SK-N-SH treated with all-trans-retinoic acid at 6 μM for 48 hours (cell line): Measurements from ENCODE around the gene ELF3.

Source experiments
- ATAC-seq: fragments of 200-7000 bp; cut with Tn5 transposase; 3 replicates; pipeline ENCODE4 v1.9.1; 2020; ENCODE audit warnings: mild to moderate bottlenecking, moderate library complexity
- BACH2 ChIP-seq: fragments of 250-450 bp; sonication (Bioruptor Pico); IDR thresholded peaks from 2 replicates; pipeline ENCODE4 v1.9.0; 2021; ENCODE audit warnings: mild to moderate bottlenecking, borderline replicate concordance
- ESRRG ChIP-seq: fragments of 250-450 bp; sonication (Bioruptor Pico); IDR thresholded peaks from 2 replicates; pipeline ENCODE4 v1.6.1; 2021; ENCODE audit warnings: mild to moderate bottlenecking
- GLIS3 ChIP-seq: fragments of 250-450 bp; sonication (Bioruptor Pico); IDR thresholded peaks from 2 replicates; pipeline ENCODE4 v1.5.0; 2020; ENCODE audit warnings: mild to moderate bottlenecking, moderate library complexity
- ISL1 ChIP-seq: fragments of 250-450 bp; sonication (Bioruptor Pico); IDR thresholded peaks from 2 replicates; pipeline ENCODE4 v2.1.2; 2022; ENCODE audit warnings: mild to moderate bottlenecking, moderate library complexity
- PATZ1 ChIP-seq: fragments of 250-450 bp; sonication (Bioruptor Pico); IDR thresholded peaks from 2 replicates; pipeline ENCODE4 v1.8.0; 2020; ENCODE audit warnings: mild to moderate bottlenecking, moderate library complexity, borderline replicate concordance
- POU6F1 ChIP-seq: fragments of 250-450 bp; sonication (Bioruptor Pico); IDR thresholded peaks from 2 replicates; pipeline ENCODE4 v1.8.0; 2021; ENCODE audit warnings: low read depth, mild to moderate bottlenecking, moderate library complexity, borderline replicate concordance
- RARB ChIP-seq: fragments of 250-450 bp; sonication (Bioruptor Pico); IDR thresholded peaks from 2 replicates; pipeline ENCODE4 v1.8.0; 2021; ENCODE audit warnings: mild to moderate bottlenecking, moderate library complexity
- SNAI2 ChIP-seq: fragments of 250-450 bp; sonication (Bioruptor Pico); IDR thresholded peaks from 2 replicates; pipeline ENCODE4 v1.5.0; 2020; ENCODE audit warnings: mild to moderate bottlenecking, moderate library complexity
- TCF4 ChIP-seq: fragments of 250-450 bp; sonication (Bioruptor Pico); IDR thresholded peaks from 2 replicates; pipeline ENCODE4 v1.8.0; 2021; ENCODE audit warnings: mild to moderate bottlenecking, moderate library complexity, borderline replicate concordance
- TOX ChIP-seq: fragments of 250-450 bp; sonication (Bioruptor Pico); IDR thresholded peaks from 2 replicates; pipeline ENCODE4 v1.8.0; 2021; ENCODE audit warnings: mild to moderate bottlenecking, moderate library complexity, borderline replicate concordance
- TSHZ2 ChIP-seq: fragments of 250-450 bp; sonication (Bioruptor Pico); IDR thresholded peaks from 2 replicates; pipeline ENCODE4 v1.5.0; 2020; ENCODE audit warnings: mild to moderate bottlenecking, moderate library complexity
- ZFP3 ChIP-seq: fragments of 250-450 bp; sonication (Bioruptor Pico); IDR thresholded peaks from 2 replicates; pipeline ENCODE4 v1.5.0; 2020; ENCODE audit warnings: mild to moderate bottlenecking, moderate library complexity
- ZFP30 ChIP-seq: fragments of 450-650 bp; formaldehyde crosslinking; IDR thresholded peaks from 2 replicates; pipeline ENCODE4 v1.5.0; 2022; ENCODE audit warnings: mild to moderate bottlenecking, moderate library complexity
- ZNF565 ChIP-seq: fragments of 450-650 bp; formaldehyde crosslinking; conservative IDR thresholded peaks from 2 replicates; pipeline ENCODE4 v1.5.0; 2020; ENCODE audit warnings: low read depth, mild to moderate bottlenecking, moderate library complexity
- ZNF70 ChIP-seq: fragments of 450-650 bp; formaldehyde crosslinking; IDR thresholded peaks from 2 replicates; pipeline ENCODE4 v1.5.0; 2020; ENCODE audit warnings: mild to moderate bottlenecking, moderate library complexity
- ZNF8 ChIP-seq: fragments of 450-650 bp; formaldehyde crosslinking; IDR thresholded peaks from 2 replicates; pipeline ENCODE4 v1.5.0; 2020; ENCODE audit warnings: mild to moderate bottlenecking, moderate library complexity
- TF ChIP-seq, protein P1 (sequence below): fragments of 250-450 bp; sonication (Bioruptor Pico); IDR thresholded peaks from 2 replicates; pipeline ENCODE4 v1.5.1; 2020; ENCODE audit warnings: low read depth, mild to moderate bottlenecking, moderate library complexity
- TF ChIP-seq, protein P2 (sequence below): fragments of 250-450 bp; sonication (Bioruptor Pico); IDR thresholded peaks from 2 replicates; pipeline ENCODE4 v1.5.1; 2021; ENCODE audit warnings: mild to moderate bottlenecking, moderate library complexity

ELF3 gene

DNA sequence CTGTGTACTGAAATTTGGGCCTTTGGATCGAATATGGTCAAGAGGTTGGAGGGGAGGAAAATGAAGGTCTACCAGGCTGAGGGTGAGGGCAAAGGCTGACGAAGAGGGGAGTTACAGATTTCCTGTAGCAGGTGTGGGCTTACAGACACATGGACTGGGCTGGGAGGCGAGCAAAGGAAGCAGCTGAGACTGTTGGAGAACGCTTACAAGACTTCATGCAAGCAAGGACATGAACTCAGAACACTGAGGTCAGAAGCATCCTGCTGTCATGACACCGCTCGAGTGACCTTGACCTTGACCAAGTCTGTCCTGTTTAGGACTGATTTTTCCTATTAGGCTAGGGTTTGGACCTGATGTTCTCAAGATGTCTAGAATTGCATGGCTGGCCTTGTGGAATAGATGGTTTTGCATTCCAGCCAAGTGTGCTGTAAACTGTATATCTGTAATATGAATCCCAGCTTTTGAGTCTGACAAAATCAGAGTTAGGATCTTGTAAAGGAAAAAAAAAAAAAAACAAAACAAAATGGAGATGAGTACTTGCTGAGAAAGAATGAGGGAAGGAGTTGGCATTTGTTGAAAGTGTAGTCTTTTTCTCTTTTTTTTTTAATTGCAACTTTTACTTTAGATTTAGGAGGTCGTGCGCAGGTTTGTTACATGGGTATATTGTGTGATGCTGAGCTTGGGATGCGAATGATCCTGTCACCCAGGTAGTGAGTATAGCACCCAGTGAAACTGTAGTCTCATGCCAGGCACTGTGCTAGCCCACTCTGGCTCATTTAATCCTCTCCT is 5.8 kb downstream of the ELF3 start:
- no peak for TF ChIP-seq ZNF8 (CRISPR knock-in tag)
- no peak for TF ChIP-seq ZFP30 (CRISPR knock-in tag)
- TF ChIP-seq ZNF565 (CRISPR knock-in tag) = no peak
- TF ChIP-seq, protein P1, sequence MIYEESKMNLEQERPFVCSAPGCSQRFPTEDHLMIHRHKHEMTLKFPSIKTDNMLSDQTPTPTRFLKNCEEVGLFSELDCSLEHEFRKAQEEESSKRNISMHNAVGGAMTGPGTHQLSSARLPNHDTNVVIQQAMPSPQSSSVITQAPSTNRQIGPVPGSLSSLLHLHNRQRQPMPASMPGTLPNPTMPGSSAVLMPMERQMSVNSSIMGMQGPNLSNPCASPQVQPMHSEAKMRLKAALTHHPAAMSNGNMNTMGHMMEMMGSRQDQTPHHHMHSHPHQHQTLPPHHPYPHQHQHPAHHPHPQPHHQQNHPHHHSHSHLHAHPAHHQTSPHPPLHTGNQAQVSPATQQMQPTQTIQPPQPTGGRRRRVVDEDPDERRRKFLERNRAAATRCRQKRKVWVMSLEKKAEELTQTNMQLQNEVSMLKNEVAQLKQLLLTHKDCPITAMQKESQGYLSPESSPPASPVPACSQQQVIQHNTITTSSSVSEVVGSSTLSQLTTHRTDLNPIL (CRISPR knock-in tag) = no peak
- TF ChIP-seq, protein P2, sequence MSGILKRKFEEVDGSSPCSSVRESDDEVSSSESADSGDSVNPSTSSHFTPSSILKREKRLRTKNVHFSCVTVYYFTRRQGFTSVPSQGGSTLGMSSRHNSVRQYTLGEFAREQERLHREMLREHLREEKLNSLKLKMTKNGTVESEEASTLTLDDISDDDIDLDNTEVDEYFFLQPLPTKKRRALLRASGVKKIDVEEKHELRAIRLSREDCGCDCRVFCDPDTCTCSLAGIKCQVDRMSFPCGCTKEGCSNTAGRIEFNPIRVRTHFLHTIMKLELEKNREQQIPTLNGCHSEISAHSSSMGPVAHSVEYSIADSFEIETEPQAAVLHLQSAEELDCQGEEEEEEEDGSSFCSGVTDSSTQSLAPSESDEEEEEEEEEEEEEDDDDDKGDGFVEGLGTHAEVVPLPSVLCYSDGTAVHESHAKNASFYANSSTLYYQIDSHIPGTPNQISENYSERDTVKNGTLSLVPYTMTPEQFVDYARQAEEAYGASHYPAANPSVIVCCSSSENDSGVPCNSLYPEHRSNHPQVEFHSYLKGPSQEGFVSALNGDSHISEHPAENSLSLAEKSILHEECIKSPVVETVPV = no peak
- no peak for TF ChIP-seq SNAI2 (CRISPR knock-in tag)
- TF ChIP-seq GLIS3 (CRISPR knock-in tag) = no peak
- no peak for TF ChIP-seq POU6F1 (CRISPR knock-in tag)
- TF ChIP-seq TSHZ2 (CRISPR knock-in tag) = no peak
- no peak for TF ChIP-seq ISL1 (CRISPR knock-in tag)
- TF ChIP-seq ESRRG = no peak
- TF ChIP-seq RARB (CRISPR knock-in tag) = no peak
- no peak for TF ChIP-seq PATZ1 (CRISPR knock-in tag)
- TF ChIP-seq ZNF70 (CRISPR knock-in tag) = no peak
- no peak for TF ChIP-seq TCF4 (CRISPR knock-in tag)
- TF ChIP-seq BACH2 (CRISPR knock-in tag) = no peak
- ATAC-seq = peak; percentile 72

GRCh38 chr1:202016811-202017748 is 6.7 kb downstream of the ELF3 start:
- no peak for ATAC-seq
- TF ChIP-seq TSHZ2 (CRISPR knock-in tag) = no peak
- TF ChIP-seq ZFP3 (CRISPR knock-in tag) = no peak
- no peak for TF ChIP-seq TOX (CRISPR knock-in tag)
